GM12878 (cell line): ENCODE measurements around the gene ITGB5. TPM values are rescaled to one million over a fixed set of nuclear protein-coding genes. Genes with fewer than 3 reads are reported as not detected.

Experiments used
- ATAC-seq: fragments of 200-7000 bp; cut with Tn5 transposase; 3 replicates; pipeline ENCODE4 v1.9.1; 2020; ENCODE audit warnings: mild to moderate bottlenecking, moderate library complexity
- BruUV-seq: library from RNA; stranded (reverse); fragments of 400-500 nt; replicated peaks from 2 replicates; lab custom pipeline; 2021; lab: Mats Ljungman, UMichigan
- CTCF ChIA-PET: fragments of 300-600 bp; sonication (Branson Sonifier 250); formaldehyde crosslinking; extraction: SDS; loops from one replicate; lab custom pipeline; 2021; ENCODE audit warnings: inconsistent platforms; lab: Yijun Ruan, JAX
- POLR2A ChIA-PET: fragments of 350-600 bp; formaldehyde crosslinking; extraction: SDS; loops from one replicate; lab custom pipeline; 2021; ENCODE audit warnings: inconsistent platforms; lab: Charles Lee
- RAD21 ChIA-PET: fragments of 300-600 bp; sonication (Branson Sonifier 250); formaldehyde crosslinking; loops from one replicate; lab custom pipeline; 2023; ENCODE audit warnings: antibody characterized with exemption; ENCODE audit not compliant: unreplicated experiment; lab: Charles Lee
- SMC1A ChIA-PET: fragments of 300-600 bp; sonication (Branson Sonifier 250); formaldehyde crosslinking; loops from one replicate; lab custom pipeline; 2023; ENCODE audit not compliant: unreplicated experiment, uncharacterized antibody; lab: Charles Lee
- DNase-seq: peaks from one replicate; pipeline ENCODE4 v3.0.0-alpha.2; 2011; ENCODE audit warnings: low read depth, low spot score
- FAIRE-seq: peaks from 3 replicates; lab custom pipeline; 2011; peaks lifted over from hg19 to GRCh38; lab: Jason Lieb, UNC
- H2AFZ ChIP-seq: 2 replicates; pipeline ENCODE4 v1.6.0; 2011; ENCODE audit warnings: low read depth, low read length, control low read depth; ENCODE audit not compliant: control insufficient read depth
- H3K27ac ChIP-seq: 2 replicates; pipeline ENCODE4 v1.5.1; 2011; ENCODE audit warnings: control low read depth; ENCODE audit not compliant: control insufficient read depth, insufficient read depth
- H3K27me3 ChIP-seq, 2 experiments: replicated peaks in 1 of 2; 2 replicates each; pipeline versions ENCODE4 v1.6.0 to v1.6.1; 2011; ENCODE audit warnings: low read length in 1 of 2; ENCODE audit not compliant: control insufficient read depth in 2 of 2, insufficient read depth in 2 of 2
- H3K36me3 ChIP-seq, 2 experiments: 2 replicates each; pipeline ENCODE4 v1.5.1; 2011; ENCODE audit warnings: low read length in 1 of 2; ENCODE audit not compliant: control insufficient read depth in 2 of 2, insufficient read depth in 2 of 2
- H3K4me1 ChIP-seq: 2 replicates; pipeline ENCODE4 v1.6.1; 2011; ENCODE audit warnings: mild to moderate bottlenecking, low read length, moderate library complexity, mixed read lengths; ENCODE audit not compliant: control insufficient read depth, insufficient read depth
- H3K4me2 ChIP-seq: 2 replicates; pipeline ENCODE4 v1.6.0; 2011; ENCODE audit warnings: control low read depth; ENCODE audit not compliant: control insufficient read depth, insufficient read depth
- H3K4me3 ChIP-seq: fragments of 200-600 bp; sonication (generic); 2 replicates; pipeline ENCODE4 v1.5.1; 2016
- H3K79me2 ChIP-seq: 2 replicates; pipeline ENCODE4 v1.6.0; 2011; ENCODE audit warnings: low read length; ENCODE audit not compliant: control insufficient read depth, insufficient read depth
- H3K9ac ChIP-seq: 2 replicates; pipeline ENCODE4 v1.8.0; 2011; ENCODE audit warnings: low read length, control low read depth, mixed read lengths; ENCODE audit not compliant: control insufficient read depth, insufficient read depth
- H3K9me3 ChIP-seq: replicated peaks from 3 replicates; pipeline ENCODE4 v1.5.1; 2011; ENCODE audit warnings: mild to moderate bottlenecking, low read length; ENCODE audit not compliant: control insufficient read depth, insufficient read depth
- H4K20me1 ChIP-seq: 2 replicates; pipeline ENCODE4 v1.6.0; 2011; ENCODE audit not compliant: control insufficient read depth, insufficient read depth
- HDAC2 ChIP-seq: fragments of 200-600 bp; sonication (generic); IDR thresholded peaks from 2 replicates; pipeline ENCODE4 v1.6.1; 2017
- NFIC ChIP-seq: IDR thresholded peaks from 2 replicates; pipeline ENCODE4 v1.6.1; 2012; ENCODE audit warnings: low read depth, mild to moderate bottlenecking, inconsistent platforms, low read length, moderate library complexity
- PAX8 ChIP-seq: fragments of 450-650 bp; IDR thresholded peaks from 2 replicates; pipeline ENCODE4 v1.6.1; 2017; ENCODE audit warnings: mild to moderate bottlenecking, moderate library complexity
- TCF12 ChIP-seq: IDR thresholded peaks from 2 replicates; pipeline ENCODE4 v1.6.1; 2011; ENCODE audit warnings: low read depth, mild to moderate bottlenecking, low read length
- WGBS: methylation state at CpG from one replicate; pipeline ENCODE4 v1.1.6; 2016; ENCODE audit warnings: low lambda C conversion rate; ENCODE audit not compliant: insufficient replicate concordance, insufficient coverage; ENCODE audit errors: missing lambda C conversion rate; 5-methylcytosine and 5-hydroxymethylcytosine counted together
- in situ Hi-C: fragments of 300-500 bp; cut with MboI; formaldehyde crosslinking; loops from 9 replicates; pipeline ENCODE4 v1.14.3; 2018; ENCODE audit warnings: mixed read lengths
- intact Hi-C: fragments of 100-400 bp; cut with micrococcal nuclease; formaldehyde crosslinking; loops from one replicate; pipeline ENCODE4 v1.14.2; 2022; ENCODE audit not compliant: unreplicated experiment
- polyA plus RNA-seq, 11 experiments: library from polyadenylated mRNA; depleted of rRNA in 4 of 11; unstranded in 6 of 11; stranded (reverse) in 5 of 11; fragments of >200 nt; fragmentation: Nextera tagmentation in 4 of 11; fragmentation: Illumina TruSeq in 1 of 11; extraction: Ambion mirVana in 4 of 11; extraction: Trizol in 1 of 11; gene quantifications; 1 replicate in 1 of 11; 2 replicates in 10 of 11; pipeline versions ENCODE4 v1.2.1 to v1.2.3, GENCODE V29; 2011 to 2016; ENCODE audit warnings: inconsistent platforms in 2 of 11, missing spikeins in 2 of 11, low read depth in 1 of 11
- total RNA-seq, 4 experiments: library from RNA; depleted of rRNA in 3 of 4; stranded (reverse); fragments of >200 nt in 3 of 4; fragmentation: Illumina TruSeq in 1 of 4; extraction: Trizol in 1 of 4; gene quantifications; 2 replicates each; pipeline versions ENCODE4 v1.2.1 to v1.2.3, GENCODE V29; 2013 to 2021
- TF ChIP-seq, protein P1 (sequence below): fragments of 450-650 bp; formaldehyde crosslinking; IDR thresholded peaks from 2 replicates; pipeline ENCODE4 v1.4.0; 2020; ENCODE audit warnings: mild to moderate bottlenecking, moderate library complexity

ITGB5 gene
- total and polyA plus RNA-seq, 10 of the 15 experiments (the other 5 are each of a cell fraction or from before 2014, with no cell fraction given) = 0.05 to 10.0 (median 0.83) TPM; not detected in 2

DNA sequence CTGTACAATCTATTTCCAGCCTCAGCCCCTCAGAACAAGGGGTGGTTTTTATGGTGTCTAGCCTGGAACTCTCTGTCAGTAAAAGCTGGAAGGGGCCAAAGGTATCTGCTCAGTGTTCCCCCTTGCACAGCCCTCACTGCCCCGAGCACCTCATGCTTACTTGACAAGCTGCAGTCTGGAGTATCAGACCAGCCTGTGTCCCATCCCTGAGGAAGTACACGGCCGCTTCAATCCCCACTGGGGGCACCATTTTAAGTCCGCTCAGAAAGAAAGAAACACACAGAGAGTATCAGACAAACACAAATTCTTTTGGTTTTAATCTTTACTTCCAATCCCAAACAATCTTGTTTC, 124.5 kb downstream of the ITGB5 start (continued):
- TF ChIP-seq PAX8 (no peak), NFIC (no peak), HDAC2 (no peak)
- TF ChIP-seq, protein P1, sequence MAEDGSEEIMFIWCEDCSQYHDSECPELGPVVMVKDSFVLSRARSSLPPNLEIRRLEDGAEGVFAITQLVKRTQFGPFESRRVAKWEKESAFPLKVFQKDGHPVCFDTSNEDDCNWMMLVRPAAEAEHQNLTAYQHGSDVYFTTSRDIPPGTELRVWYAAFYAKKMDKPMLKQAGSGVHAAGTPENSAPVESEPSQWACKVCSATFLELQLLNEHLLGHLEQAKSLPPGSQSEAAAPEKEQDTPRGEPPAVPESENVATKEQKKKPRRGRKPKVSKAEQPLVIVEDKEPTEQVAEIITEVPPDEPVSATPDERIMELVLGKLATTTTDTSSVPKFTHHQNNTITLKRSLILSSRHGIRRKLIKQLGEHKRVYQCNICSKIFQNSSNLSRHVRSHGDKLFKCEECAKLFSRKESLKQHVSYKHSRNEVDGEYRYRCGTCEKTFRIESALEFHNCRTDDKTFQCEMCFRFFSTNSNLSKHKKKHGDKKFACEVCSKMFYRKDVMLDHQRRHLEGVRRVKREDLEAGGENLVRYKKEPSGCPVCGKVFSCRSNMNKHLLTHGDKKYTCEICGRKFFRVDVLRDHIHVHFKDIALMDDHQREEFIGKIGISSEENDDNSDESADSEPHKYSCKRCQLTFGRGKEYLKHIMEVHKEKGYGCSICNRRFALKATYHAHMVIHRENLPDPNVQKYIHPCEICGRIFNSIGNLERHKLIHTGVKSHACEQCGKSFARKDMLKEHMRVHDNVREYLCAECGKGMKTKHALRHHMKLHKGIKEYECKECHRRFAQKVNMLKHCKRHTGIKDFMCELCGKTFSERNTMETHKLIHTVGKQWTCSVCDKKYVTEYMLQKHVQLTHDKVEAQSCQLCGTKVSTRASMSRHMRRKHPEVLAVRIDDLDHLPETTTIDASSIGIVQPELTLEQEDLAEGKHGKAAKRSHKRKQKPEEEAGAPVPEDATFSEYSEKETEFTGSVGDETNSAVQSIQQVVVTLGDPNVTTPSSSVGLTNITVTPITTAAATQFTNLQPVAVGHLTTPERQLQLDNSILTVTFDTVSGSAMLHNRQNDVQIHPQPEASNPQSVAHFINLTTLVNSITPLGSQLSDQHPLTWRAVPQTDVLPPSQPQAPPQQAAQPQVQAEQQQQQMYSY (CRISPR knock-in tag) = no peak

DNA sequence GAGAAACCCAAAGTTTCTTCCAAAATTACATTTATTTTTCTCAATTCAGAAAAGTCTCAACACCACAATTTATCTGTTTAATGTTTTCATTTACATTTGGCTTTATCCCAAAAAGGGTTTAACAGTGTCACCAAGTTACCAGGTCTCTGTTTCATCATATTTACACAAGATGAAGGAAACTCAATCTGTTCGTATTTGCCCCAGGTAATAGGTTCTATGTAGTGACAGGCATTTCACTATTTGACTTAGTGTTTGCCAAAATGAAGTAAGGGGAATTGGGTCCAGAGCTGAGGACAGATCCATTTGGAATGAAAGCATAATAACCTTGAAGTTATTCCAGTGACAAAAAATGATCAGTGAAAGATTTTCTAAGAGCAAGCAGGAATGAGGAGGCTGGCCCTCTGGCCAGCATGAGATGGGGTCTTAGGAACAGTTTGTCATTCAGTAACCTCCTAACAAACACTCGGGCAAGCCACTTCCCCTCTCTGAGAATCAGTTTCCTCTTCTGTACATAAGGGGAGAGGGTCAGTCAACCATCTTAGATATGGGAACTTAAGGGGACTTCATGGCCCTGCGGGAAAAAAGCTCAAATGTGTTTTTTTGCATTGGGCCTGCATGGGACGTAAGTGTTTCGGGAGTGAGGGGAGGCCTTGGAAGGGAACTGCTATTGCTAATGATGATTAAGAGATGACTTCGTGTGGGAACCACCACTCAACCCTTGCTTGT, 125.1 kb downstream of the ITGB5 start:
- ChIA-PET SMC1A (interaction anchor here (0.7 to 10.3 kb wide), 25 partner anchors 8 to 708 kb away, joined by 3 to 242 read pairs (median 5); no protein-coding TSS in a partner anchor), POLR2A (interaction anchor here (1.1 kb wide), 1 partner anchor 142 kb away, joined by 3 read pairs; no protein-coding TSS in a partner anchor), RAD21 (interaction anchor here (0.5 to 7.0 kb wide), 18 partner anchors 8 to 823 kb away, joined by 3 to 174 read pairs (median 8); no protein-coding TSS in a partner anchor), CTCF (interaction anchor here (0.6 to 14.8 kb wide), 34 partner anchors 9 to 824 kb away, joined by 3 to 551 read pairs (median 9); partner anchors contain the start of gene MUC13)
- FAIRE-seq (no peak), DNase-seq (no peak), ATAC-seq (no peak)
- BruUV-seq = no TSS peak
- WGBS = 35% methylated on average over 6 of the region's 6 CpGs
- Histone ChIP-seq H3K27me3 (no peaks in the 10 kb centered on the region; a peak in 2 of 4 replicates), H3K79me2 (no peaks in the 10 kb centered on the region), H3K4me3 (no peak overlapping the region), H3K4me1 (no peaks in the 10 kb centered on the region), H3K36me3 (no peaks in the 10 kb centered on the region), H3K4me2 (no peak overlapping the region), H3K9ac (no peak overlapping the region), H3K27ac (no peak overlapping the region), H4K20me1 (no peaks in the 10 kb centered on the region), H2AFZ (no peak overlapping the region), H3K9me3 (no peaks in the 10 kb centered on the region)
- TF ChIP-seq TCF12 = no peak
- intact Hi-C loops (loop anchor here (1.0 to 5.0 kb wide), 3 partner anchors 139 to 675 kb away; no protein-coding TSS in a partner anchor), in situ Hi-C loops (loop anchor here (5.0 kb wide), 3 partner anchors 140 to 825 kb away; no protein-coding TSS in a partner anchor)
